ENCODE measurements around the gene FBXL7.

FBXL7 gene

DNA sequence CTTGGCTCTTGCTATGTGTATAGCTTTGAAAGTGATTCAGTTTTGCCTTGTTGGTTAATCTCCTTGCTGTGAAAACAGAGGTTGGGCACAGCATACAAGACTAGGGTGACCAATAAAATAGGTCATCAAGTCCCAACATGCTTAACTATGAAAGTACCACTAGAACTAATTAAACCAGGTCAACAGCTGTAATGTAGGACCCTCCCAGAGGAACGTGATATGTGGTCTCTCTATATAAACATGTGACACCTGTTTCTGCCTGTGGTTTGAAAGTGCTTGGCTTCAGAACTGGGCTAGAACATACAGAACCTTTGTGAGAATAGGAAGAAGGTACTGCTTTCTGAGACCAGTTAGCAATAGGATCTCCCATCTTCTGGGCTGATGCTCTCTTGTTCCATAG, 297.1 kb downstream of the FBXL7 start:
- DNase-seq (ENCODE audit: low read depth in 1 of 2, low spot score in 1 of 2): no peak

GRCh38 chr5:15798006-15798405, 298.0 kb downstream of the FBXL7 start:
- DNase-seq (ENCODE audit: low read depth in 1 of 2, low spot score in 1 of 2): no peak

DNA sequence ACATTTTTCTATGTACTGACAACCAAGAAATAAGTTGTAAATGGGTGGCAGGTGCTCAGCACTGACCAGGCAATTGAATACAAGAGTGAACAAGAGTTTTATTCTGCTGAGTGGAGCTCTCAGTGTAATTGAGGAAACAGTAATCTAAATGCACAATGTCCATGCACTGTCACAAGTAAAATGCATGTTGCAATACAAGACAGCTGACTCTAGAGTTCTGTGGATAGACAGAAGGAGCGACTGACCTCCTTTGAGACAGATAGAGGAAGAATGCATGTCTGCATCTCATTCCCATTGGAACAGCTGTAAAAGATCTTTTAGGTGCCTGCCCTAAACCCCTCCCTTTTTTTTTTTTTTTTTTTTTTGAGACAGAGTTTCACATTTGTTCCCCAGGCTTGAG, 299.0 kb downstream of the FBXL7 start:
- no peak for DNase-seq (ENCODE audit: low read depth in 1 of 2, low spot score in 1 of 2)

GRCh38 chr5:15799612-15800011, 299.6 kb downstream of the FBXL7 start:
- no peak for DNase-seq (ENCODE audit: low read depth in 1 of 2, low spot score in 1 of 2)

GRCh38 chr5:15803280-15803679, 303.3 kb downstream of the FBXL7 start:
- DNase-seq (ENCODE audit: low read depth in 1 of 2, low spot score in 1 of 2): no peak

GRCh38 chr5:15806613-15807012, 306.6 kb downstream of the FBXL7 start:
- no peak for DNase-seq (ENCODE audit: low read depth in 1 of 2, low spot score in 1 of 2)

DNA sequence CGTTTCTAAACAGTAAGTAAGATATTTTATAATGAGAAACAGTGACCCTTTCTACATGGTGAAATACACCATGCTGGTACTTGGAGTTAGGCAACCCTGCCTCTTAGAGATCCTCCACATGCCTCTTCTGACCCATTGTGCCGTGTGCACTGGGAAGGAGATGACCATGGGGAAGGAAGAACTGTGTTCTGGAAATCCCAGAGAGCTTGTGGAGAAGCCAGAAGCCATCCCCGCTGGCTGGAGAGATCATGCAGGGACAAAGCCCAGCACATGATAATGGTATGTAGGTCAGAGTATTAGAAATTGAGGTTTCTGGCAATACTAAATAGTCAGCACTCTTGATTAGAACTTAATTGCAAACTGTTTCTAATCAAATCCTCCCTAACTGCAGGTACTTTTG, 307.3 kb downstream of the FBXL7 start:
- no peak for DNase-seq (ENCODE audit: low read depth in 1 of 2, low spot score in 1 of 2)

- DNase-seq (ENCODE audit: low read depth in 1 of 2, low spot score in 1 of 2): no peak
Measured at GRCh38 chr5:15807871-15808270, 307.9 kb downstream of the FBXL7 start.

DNA sequence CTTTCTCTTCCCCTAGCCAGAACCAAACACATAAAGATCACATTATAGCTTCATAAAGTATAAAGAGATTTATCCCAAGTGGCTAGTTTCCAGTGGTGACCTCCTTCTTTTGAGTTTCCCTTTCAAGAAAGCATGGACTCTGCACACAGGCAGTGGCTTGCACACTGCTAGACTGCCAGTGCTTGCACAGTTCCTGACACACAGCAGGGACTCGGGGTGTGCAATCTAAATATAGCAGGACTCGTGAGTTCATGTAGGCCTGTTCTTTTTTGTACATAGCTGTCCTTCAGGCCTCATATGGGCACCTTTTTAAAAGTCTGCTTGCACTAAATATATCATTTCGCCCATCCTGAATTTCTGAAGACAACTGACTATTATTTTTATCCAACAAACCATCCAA, 308.6 kb downstream of the FBXL7 start:
- DNase-seq (ENCODE audit: low read depth in 1 of 2, low spot score in 1 of 2): no peak

DNA sequence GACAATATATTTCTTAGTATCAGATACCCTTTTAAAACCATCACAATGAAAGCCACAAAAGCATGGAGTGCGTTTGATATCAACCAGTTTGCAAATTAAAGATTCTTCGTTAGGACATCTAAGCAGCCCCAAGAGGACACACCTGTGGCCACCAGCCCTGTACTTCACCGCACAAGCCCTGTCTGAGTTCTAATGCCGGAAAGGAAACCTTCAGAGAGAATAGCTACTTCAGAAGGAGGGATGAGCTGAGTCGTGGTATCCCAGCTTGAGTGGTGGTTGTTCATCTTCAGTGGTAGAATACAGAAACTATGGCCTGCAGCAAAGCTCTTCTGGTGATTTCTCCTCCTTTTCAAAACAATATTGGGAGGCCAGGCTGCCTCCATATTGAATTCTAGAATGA, 319.6 kb downstream of the FBXL7 start:
- DNase-seq (ENCODE audit: low read depth in 1 of 2, low spot score in 1 of 2): no peak

GRCh38 chr5:15821506-15821905, 321.5 kb downstream of the FBXL7 start:
- no peak for DNase-seq (ENCODE audit: low read depth in 1 of 2, low spot score in 1 of 2)

- no peak for DNase-seq (ENCODE audit: low read depth in 1 of 2, low spot score in 1 of 2)
Measured at GRCh38 chr5:15823398-15823797, 323.4 kb downstream of the FBXL7 start.

- no peak for DNase-seq (ENCODE audit: low read depth in 1 of 2, low spot score in 1 of 2)
Measured at GRCh38 chr5:15827741-15828140, 327.8 kb downstream of the FBXL7 start.

DNA sequence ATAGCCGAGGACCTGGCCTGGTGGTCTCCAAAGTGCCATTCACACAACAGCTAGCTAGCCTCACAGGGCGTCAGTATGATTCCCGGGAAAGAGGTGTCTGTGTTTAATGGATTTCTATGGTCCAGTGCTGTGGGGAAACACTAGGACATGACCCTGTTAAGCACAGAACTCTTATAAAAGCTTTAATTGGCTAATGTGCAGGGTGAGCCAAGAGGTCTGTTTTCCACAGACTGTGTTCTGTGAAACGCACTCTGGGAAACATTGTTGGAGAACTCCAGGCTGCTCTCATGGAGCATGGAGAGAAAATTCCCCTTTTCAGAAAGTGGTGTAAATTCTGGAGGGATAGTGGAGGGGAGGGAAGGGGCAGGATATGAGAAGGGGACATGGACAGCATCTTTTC, 331.4 kb downstream of the FBXL7 start:
- no peak for DNase-seq (ENCODE audit: low read depth in 1 of 2, low spot score in 1 of 2)

DNA sequence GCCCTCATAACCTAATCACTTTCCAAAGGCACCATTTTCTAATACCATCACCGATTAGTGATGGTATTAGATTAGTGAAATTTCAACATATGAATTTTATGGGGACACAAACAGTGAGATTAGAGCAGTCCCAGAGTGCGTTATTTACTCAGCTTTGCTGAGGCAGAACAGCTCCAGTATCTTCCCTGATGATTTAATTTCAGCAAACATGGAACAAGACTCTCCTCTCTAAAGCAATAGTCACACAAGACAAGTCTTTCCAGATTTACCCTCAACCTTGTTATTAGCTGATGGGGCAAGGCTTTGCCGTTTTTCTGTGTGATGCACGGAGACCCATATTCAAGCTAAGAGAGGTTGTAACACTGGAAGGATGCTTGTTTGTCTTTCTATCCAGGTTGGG, 333.4 kb downstream of the FBXL7 start:
- no peak for DNase-seq (ENCODE audit: low read depth in 1 of 2, low spot score in 1 of 2)

GRCh38 chr5:15834596-15835245, 334.7 kb downstream of the FBXL7 start:
- no peak for DNase-seq (ENCODE audit: low read depth in 1 of 2, low spot score in 1 of 2)

GRCh38 chr5:15835514-15835913, 335.5 kb downstream of the FBXL7 start:
- DNase-seq (ENCODE audit: low read depth in 1 of 2, low spot score in 1 of 2): no peak

- no peak for DNase-seq (ENCODE audit: low read depth in 1 of 2, low spot score in 1 of 2)
Measured at GRCh38 chr5:15837551-15838289, 337.7 kb downstream of the FBXL7 start.

- DNase-seq (ENCODE audit: low read depth in 1 of 2, low spot score in 1 of 2): no peak
Measured at GRCh38 chr5:15844253-15844652, 344.3 kb downstream of the FBXL7 start.

DNA sequence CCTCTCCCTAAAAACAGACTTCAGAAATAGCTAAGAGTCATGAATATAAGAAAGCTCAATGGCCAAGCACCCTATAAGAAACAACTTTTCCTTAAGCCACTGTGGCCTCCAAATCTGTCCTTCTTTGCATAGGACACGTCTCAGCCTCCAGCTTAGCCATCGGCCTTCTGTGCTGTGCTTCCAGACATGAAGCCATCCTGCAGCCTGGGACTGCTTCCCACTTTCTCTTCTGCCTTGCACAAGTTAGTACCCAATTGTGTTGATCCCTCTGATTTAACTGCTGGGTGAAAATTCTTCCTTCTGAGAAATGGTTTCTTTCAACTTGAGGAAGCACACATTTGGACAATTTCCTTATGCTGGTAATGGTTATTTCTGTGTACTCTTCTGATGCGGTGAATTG, 344.9 kb downstream of the FBXL7 start:
- DNase-seq (ENCODE audit: low read depth in 1 of 2, low spot score in 1 of 2): no peak

GRCh38 chr5:15850536-15850935, 350.6 kb downstream of the FBXL7 start:
- DNase-seq (ENCODE audit: low read depth in 1 of 2, low spot score in 1 of 2): no peak

DNA sequence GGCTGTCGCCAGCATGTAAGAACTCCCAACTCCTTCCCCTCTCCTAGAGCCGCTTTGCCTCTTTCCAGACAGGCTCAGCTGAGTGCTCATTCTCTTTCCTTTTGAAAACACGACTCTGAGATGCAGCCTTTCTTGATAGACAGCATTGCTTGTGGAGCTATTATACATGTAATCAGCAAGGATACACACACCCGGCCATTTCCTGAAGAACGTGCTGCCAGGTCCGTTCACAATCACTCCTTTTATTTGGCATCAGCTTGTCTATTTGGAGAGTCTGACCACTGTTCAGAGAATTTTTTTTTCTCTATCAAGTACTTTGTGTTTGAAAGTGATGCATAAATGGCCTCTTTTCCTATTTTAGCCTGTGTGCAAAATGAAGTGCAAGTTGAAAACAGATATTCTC, 351.0 kb downstream of the FBXL7 start:
- DNase-seq (ENCODE audit: low read depth in 1 of 2, low spot score in 1 of 2): no peak

DNA sequence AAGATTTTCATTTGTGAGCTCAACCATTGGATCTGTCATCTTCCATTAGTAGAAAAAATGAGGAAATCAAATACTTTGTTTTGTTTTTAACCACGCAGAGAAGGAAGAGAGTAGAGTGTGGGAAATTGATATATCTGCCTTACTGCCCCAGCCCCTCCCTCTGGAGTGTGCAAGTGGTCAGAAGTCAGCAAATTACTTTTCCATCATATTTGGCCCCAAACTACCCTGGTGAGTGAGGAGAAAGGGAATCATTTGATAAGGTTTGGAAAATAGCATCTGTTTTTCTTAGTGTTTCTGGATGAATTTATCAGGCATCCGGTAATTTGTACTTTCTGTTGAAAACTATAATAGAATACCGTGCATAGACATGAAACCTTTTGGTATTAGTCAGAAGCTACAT, 352.2 kb downstream of the FBXL7 start:
- DNase-seq (ENCODE audit: low read depth in 1 of 2, low spot score in 1 of 2): no peak
